H9 (cell line): ENCODE measurements around the gene CXorf66. TPM values are rescaled to one million over a fixed set of nuclear protein-coding genes. Genes with fewer than 3 reads are reported as not detected.

ENCODE experiments used
- DNase-seq: peaks from one replicate; pipeline ENCODE4 v3.0.0-alpha.2; 2017
- H2AFZ ChIP-seq: one replicate; pipeline ENCODE4 v1.6.1; 2013; ENCODE audit warnings: mild to moderate bottlenecking, low read length, control low read depth, moderate library complexity
- H2AK5ac ChIP-seq: 2 replicates; pipeline ENCODE4 v1.6.1; 2013; ENCODE audit warnings: low read length, control low read depth, mixed read lengths; ENCODE audit not compliant: insufficient read length
- H2BK120ac ChIP-seq: one replicate; pipeline ENCODE4 v1.6.1; 2013; ENCODE audit warnings: low read depth, mild to moderate bottlenecking, low read length, control low read depth, inconsistent platforms; ENCODE audit not compliant: poor library complexity, severe bottlenecking
- H2BK12ac ChIP-seq: 2 replicates; pipeline ENCODE4 v1.6.1; 2013; ENCODE audit warnings: low read length, control low read depth, mixed read lengths, low read depth; ENCODE audit not compliant: insufficient read length
- H2BK15ac ChIP-seq: 2 replicates; pipeline ENCODE4 v1.6.1; 2013; ENCODE audit warnings: low read depth, low read length, control low read depth
- H2BK20ac ChIP-seq: one replicate; pipeline ENCODE4 v1.6.1; 2013; ENCODE audit warnings: low read depth, mild to moderate bottlenecking, low read length, control low read depth, inconsistent platforms; ENCODE audit not compliant: poor library complexity, severe bottlenecking
- H2BK5ac ChIP-seq: 2 replicates; pipeline ENCODE4 v1.6.1; 2013; ENCODE audit warnings: low read length, control low read depth, mixed read lengths; ENCODE audit not compliant: insufficient read length
- H3K14ac ChIP-seq: 2 replicates; pipeline ENCODE4 v1.6.1; 2013; ENCODE audit warnings: low read length, control low read depth; ENCODE audit not compliant: insufficient read depth
- H3K18ac ChIP-seq: 2 replicates; pipeline ENCODE4 v1.6.1; 2013; ENCODE audit warnings: low read depth, mild to moderate bottlenecking, mixed read lengths, low read length, control low read depth; ENCODE audit not compliant: insufficient read length
- H3K23ac ChIP-seq: 2 replicates; pipeline ENCODE4 v1.6.1; 2013; ENCODE audit warnings: low read length, control low read depth, mixed read lengths, low read depth; ENCODE audit not compliant: insufficient read length
- H3K23me2 ChIP-seq: 2 replicates; pipeline ENCODE4 v1.6.1; 2013; ENCODE audit warnings: low read depth, mild to moderate bottlenecking, mixed read lengths, low read length, control low read depth; ENCODE audit not compliant: insufficient read length, poor library complexity, severe bottlenecking
- H3K27ac ChIP-seq: 2 replicates; pipeline ENCODE4 v1.5.1; 2013; ENCODE audit warnings: low read length, control low read depth, mixed read lengths, low read depth; ENCODE audit not compliant: insufficient read length
- H3K27me3 ChIP-seq: 2 replicates; pipeline ENCODE4 v1.6.1; 2013; ENCODE audit warnings: low read length, control low read depth, inconsistent platforms; ENCODE audit not compliant: insufficient read depth
- H3K4ac ChIP-seq: 2 replicates; pipeline ENCODE4 v1.6.1; 2013; ENCODE audit warnings: low read depth, mild to moderate bottlenecking, control low read depth, inconsistent platforms, low read length, moderate library complexity
- H3K4me1 ChIP-seq: 2 replicates; pipeline ENCODE4 v1.6.1; 2013; ENCODE audit warnings: low read length, control low read depth, inconsistent platforms; ENCODE audit not compliant: insufficient read depth
- H3K4me2 ChIP-seq: 2 replicates; pipeline ENCODE4 v1.6.1; 2013; ENCODE audit warnings: low read length, control low read depth, mixed read lengths; ENCODE audit not compliant: insufficient read length, insufficient read depth
- H3K56ac ChIP-seq: 2 replicates; pipeline ENCODE4 v1.6.1; 2013; ENCODE audit warnings: low read depth, mild to moderate bottlenecking, mixed read lengths, low read length, control low read depth; ENCODE audit not compliant: insufficient read length
- H3K79me1 ChIP-seq: 2 replicates; pipeline ENCODE4 v1.6.1; 2013; ENCODE audit warnings: low read depth, mild to moderate bottlenecking, moderate library complexity, low read length, control low read depth, inconsistent platforms; ENCODE audit not compliant: insufficient read depth, poor library complexity, severe bottlenecking
- H3K79me2 ChIP-seq: 2 replicates; pipeline ENCODE4 v1.6.1; 2013; ENCODE audit warnings: low read length, control low read depth, inconsistent platforms; ENCODE audit not compliant: insufficient read depth
- H3K9ac ChIP-seq: 2 replicates; pipeline ENCODE4 v1.6.1; 2013; ENCODE audit warnings: low read length, control low read depth, mixed read lengths; ENCODE audit not compliant: insufficient read length; ENCODE audit errors: extremely low read depth
- H3K9me3 ChIP-seq: one replicate; pipeline ENCODE4 v1.6.1; 2013; ENCODE audit warnings: low read depth, low read length, inconsistent platforms; ENCODE audit not compliant: control insufficient read depth
- H3T11ph ChIP-seq: one replicate; pipeline ENCODE4 v1.6.1; 2013; ENCODE audit warnings: mild to moderate bottlenecking, low read length, control low read depth, inconsistent platforms
- H4K20me1 ChIP-seq: one replicate; pipeline ENCODE4 v1.6.1; 2013; ENCODE audit not compliant: control insufficient read depth, insufficient read length, insufficient read depth
- H4K5ac ChIP-seq: 2 replicates; pipeline ENCODE4 v1.6.1; 2013; ENCODE audit warnings: low read depth, mild to moderate bottlenecking, mixed read lengths, low read length, control low read depth; ENCODE audit not compliant: insufficient read length
- H4K8ac ChIP-seq: replicated peaks from 2 replicates; pipeline ENCODE4 v1.6.1; 2013; ENCODE audit warnings: low read length, control low read depth, mixed read lengths, low read depth; ENCODE audit not compliant: insufficient read length
- H4K91ac ChIP-seq: 2 replicates; pipeline ENCODE4 v1.6.1; 2013; ENCODE audit warnings: low read depth, mild to moderate bottlenecking, moderate library complexity, mixed read lengths, low read length, control low read depth; ENCODE audit not compliant: insufficient read length
- H3K27ac Mint-ChIP-seq, 3 experiments: 2 replicates in 2 of 3; 3 replicates in 1 of 3; pipeline ENCODE4 v1.8.0; 2020 to 2021; ENCODE audit warnings: mixed read lengths in 3 of 3, mild to moderate bottlenecking in 1 of 3, moderate library complexity in 1 of 3
- H3K27me3 Mint-ChIP-seq: 2 replicates; pipeline ENCODE4 v1.8.0; 2021; ENCODE audit warnings: low read depth, mild to moderate bottlenecking, moderate library complexity, mixed read lengths
- H3K36me3 Mint-ChIP-seq, 3 experiments: 2 replicates in 2 of 3; 3 replicates in 1 of 3; pipeline ENCODE4 v1.8.0; 2020 to 2021; ENCODE audit warnings: low read depth in 3 of 3, mixed read lengths in 3 of 3; ENCODE audit not compliant: insufficient read depth in 1 of 3
- H3K4me1 Mint-ChIP-seq, 2 experiments: 2 replicates each; pipeline ENCODE4 v1.8.0; 2020; ENCODE audit warnings: mixed read lengths in 2 of 2
- H3K4me3 Mint-ChIP-seq, 2 experiments: 2 replicates in 1 of 2; 3 replicates in 1 of 2; pipeline ENCODE4 v1.8.0; 2020 to 2021; ENCODE audit warnings: mild to moderate bottlenecking in 2 of 2, mixed read lengths in 2 of 2, moderate library complexity in 1 of 2
- H3K9me3 Mint-ChIP-seq, 2 experiments: 2 replicates in 1 of 2; 3 replicates in 1 of 2; pipeline ENCODE4 v1.8.0; 2020; ENCODE audit warnings: mild to moderate bottlenecking in 2 of 2, mixed read lengths in 2 of 2, moderate library complexity in 1 of 2
- CTCF ChIP-seq: fragments of 200-600 bp; sonication (generic); conservative IDR thresholded peaks from 3 replicates; pipeline ENCODE4 v1.8.0; 2021; ENCODE audit warnings: antibody characterized with exemption, mild to moderate bottlenecking
- WGBS: extraction: QIAGEN DNeasy Blood & Tissue Kit; methylation state at CpG from one replicate; pipeline ENCODE4 v1.1.7; 2013; ENCODE audit warnings: missing lambda C conversion rate, low lambda C conversion rate, mixed read lengths; ENCODE audit not compliant: insufficient read length; ENCODE audit errors: extremely low coverage; 5-methylcytosine and 5-hydroxymethylcytosine counted together
- total RNA-seq: library from RNA; stranded (reverse); gene quantifications from 2 replicates; pipeline ENCODE4 v1.2.1, GENCODE V29; 2021

The CXorf66 gene
- total RNA-seq, 1 experiment from 2014 or later, result not detected

GRCh38 chrX:139929876-139930275 is 35.4 kb downstream of the CXorf66 start:
- Histone ChIP-seq H3K27me3 (no peaks in the 10 kb centered on the region), H4K91ac (no peak overlapping the region), H3K14ac (no peak overlapping the region), H3K23ac (no peak overlapping the region), H3K9me3 (no peaks in the 10 kb centered on the region), H2BK120ac (no peak overlapping the region), H3K4me2 (peak overlapping the region; percentile 93), H4K8ac (no peak overlapping the region), H3K9ac (no peak overlapping the region), H3K18ac (no peak overlapping the region), H3K4ac (no peak overlapping the region), H3K4me1 (peaks cover 3% of the 10 kb centered on the region; the same call in 1 of the 2 replicates), H2BK15ac (no peak overlapping the region), H3T11ph (no peak overlapping the region), H3K79me2 (peaks cover 18% of the 10 kb centered on the region; the same call in 1 of the 2 replicates), H3K23me2 (peaks cover 7% of the 10 kb centered on the region), H2BK5ac (no peak overlapping the region), H2BK12ac (no peak overlapping the region), H2BK20ac (no peak overlapping the region), H2AFZ (no peak overlapping the region), H2AK5ac (no peak overlapping the region), H3K27ac (no peak overlapping the region), H3K56ac (no peak overlapping the region), H4K5ac (no peak overlapping the region), H4K20me1 (no peaks in the 10 kb centered on the region), H3K79me1 (no peaks in the 10 kb centered on the region)
- Mint-ChIP-seq H3K36me3 (peaks cover 0 to 7% (median 0%) of the 10 kb centered on the region in 3 experiments; a peak in 2 of 7 replicates), H3K4me1 (peaks cover 22 to 29% of the 10 kb centered on the region in 2 experiments), H3K9me3 (peaks cover 0 to 35% of the 10 kb centered on the region in 2 experiments; a peak in 3 of 5 replicates), H3K27me3 (no peaks in the 10 kb centered on the region), H3K4me3 (peak overlapping the region in 1 of 2 experiments; percentile 88; a peak in 2 of 5 replicates), H3K27ac (no peak overlapping the region)
- TF ChIP-seq CTCF, result no peak
- no peak for DNase-seq
- whole genome bisulfite sequencing, result no CpG with 5 or more reads among the region's 5 CpGs
